B cell (primary cell): ENCODE data around the gene UTS2B. TPM values are rescaled to one million over a fixed set of nuclear protein-coding genes. Genes with fewer than 3 reads are reported as not detected.

Experiments
- ATAC-seq: fragments of 200-7000 bp; cut with Tn5 transposase; one replicate; pipeline ENCODE4 v1.10.0; 2021; ENCODE audit warnings: low read depth, mild to moderate bottlenecking, moderate number of reproducible peaks, moderate library complexity
- CTCF ChIA-PET: fragments of 350-600 bp; sonication (Branson Sonifier 250); formaldehyde crosslinking; loops from one replicate; lab custom pipeline; 2021; ENCODE audit warnings: antibody characterized with exemption, inconsistent platforms; lab: Charles Lee
- POLR2A ChIA-PET: fragments of 350-600 bp; sonication (Branson Sonifier 250); formaldehyde crosslinking; loops from one replicate; lab custom pipeline; 2021; ENCODE audit warnings: antibody characterized with exemption; lab: Charles Lee
- DNase-seq: peaks from one replicate; pipeline ENCODE4 v3.0.0; 2013
- H2AFZ ChIP-seq: 2 replicates; pipeline ENCODE4 v1.6.1; 2012; ENCODE audit warnings: mild to moderate bottlenecking, low read depth, low read length; ENCODE audit not compliant: insufficient read depth, poor library complexity, severe bottlenecking
- H3K27ac ChIP-seq, 2 donors: 1 replicate in 1 of 2; 2 replicates in 1 of 2; pipeline ENCODE4 v1.5.1; 2012 to 2013; ENCODE audit warnings: low read length in 2 of 2, mild to moderate bottlenecking in 2 of 2, moderate library complexity in 1 of 2
- H3K27me3 ChIP-seq, 4 experiments: fragments of 200-600 bp in 1 of 4; sonication (generic) in 1 of 4; replicated peaks in 1 of 4; 1 replicate in 2 of 4; 2 replicates in 2 of 4; pipeline versions ENCODE4 v1.6.1 to v1.7.0; 2013 to 2016; ENCODE audit warnings: low read length in 3 of 4, mild to moderate bottlenecking in 2 of 4, mixed read lengths in 1 of 4, moderate library complexity in 1 of 4; ENCODE audit not compliant: insufficient read depth in 4 of 4, control insufficient read depth in 3 of 4; ENCODE audit errors: control extremely low read depth in 1 of 4
- H3K36me3 ChIP-seq, 2 experiments: replicated peaks in 1 of 2; 1 replicate in 1 of 2; 2 replicates in 1 of 2; pipeline versions ENCODE4 v1.6.1 to v1.7.1; 2013; ENCODE audit warnings: low read length in 1 of 2; ENCODE audit not compliant: insufficient read depth in 2 of 2, control insufficient read depth in 1 of 2; ENCODE audit errors: control extremely low read depth in 1 of 2, extremely low read depth in 1 of 2
- H3K4me1 ChIP-seq, 2 donors: fragments of 200-600 bp in 1 of 2; sonication (generic) in 1 of 2; 1 replicate in 1 of 2; 2 replicates in 1 of 2; pipeline versions ENCODE4 v1.5.1 to v1.6.1; 2013 to 2017; ENCODE audit warnings: low read length in 2 of 2; ENCODE audit not compliant: control insufficient read depth in 2 of 2, insufficient read depth in 2 of 2
- H3K4me2 ChIP-seq: replicated peaks from 2 replicates; pipeline ENCODE3; 2012; ENCODE audit warnings: mild to moderate bottlenecking, low read depth, low read length; ENCODE audit not compliant: poor library complexity, severe bottlenecking
- H3K4me3 ChIP-seq, 5 experiments: fragments of 200-600 bp in 1 of 5; sonication (generic) in 1 of 5; 1 replicate in 3 of 5; 2 replicates in 2 of 5; pipeline versions ENCODE4 v1.5.1 to v1.7.0; 2011 to 2016; ENCODE audit warnings: low read length in 4 of 5, mild to moderate bottlenecking in 4 of 5, low read depth in 2 of 5, control low read depth in 1 of 5, moderate library complexity in 1 of 5; ENCODE audit not compliant: insufficient read depth in 1 of 5; ENCODE audit errors: control extremely low read depth in 1 of 5, extremely low read depth in 1 of 5
- H3K79me2 ChIP-seq: fragments of 200-600 bp; sonication (generic); one replicate; pipeline ENCODE4 v1.6.0; 2016; ENCODE audit warnings: low read length; ENCODE audit not compliant: control insufficient read depth, insufficient read depth
- H3K9ac ChIP-seq: fragments of 200-600 bp; sonication (generic); 2 replicates; pipeline ENCODE4 v1.6.1; 2017; ENCODE audit warnings: mild to moderate bottlenecking, low read length, moderate library complexity
- H3K9me3 ChIP-seq, 3 donors: one replicate each; pipeline versions ENCODE4 v1.6.1 to v1.7.1; 2013; ENCODE audit warnings: low read length in 2 of 3; ENCODE audit not compliant: control insufficient read depth in 2 of 3, insufficient read depth in 1 of 3; ENCODE audit errors: control extremely low read depth in 1 of 3
- H4K20me1 ChIP-seq: 2 replicates; pipeline ENCODE4 v1.6.0; 2012; ENCODE audit warnings: mild to moderate bottlenecking, low read length; ENCODE audit not compliant: insufficient read depth, control insufficient read depth, poor library complexity, severe bottlenecking
- H3K27ac Mint-ChIP-seq: one replicate; pipeline ENCODE4 v1.8.0; 2021; ENCODE audit warnings: mixed read lengths
- H3K27me3 Mint-ChIP-seq: one replicate; pipeline ENCODE4 v1.8.0; 2021; ENCODE audit warnings: mixed read lengths
- H3K4me1 Mint-ChIP-seq: one replicate; pipeline ENCODE4 v1.8.0; 2021; ENCODE audit warnings: mixed read lengths
- H3K4me3 Mint-ChIP-seq: one replicate; pipeline ENCODE4 v1.8.0; 2021; ENCODE audit warnings: mixed read lengths
- H3K9me3 Mint-ChIP-seq: one replicate; pipeline ENCODE4 v1.8.0; 2022; ENCODE audit warnings: mixed read lengths; ENCODE audit not compliant: insufficient read depth
- EZH2 ChIP-seq: IDR thresholded peaks from 2 replicates; pipeline ENCODE4 v1.6.1; 2012; ENCODE audit warnings: borderline replicate concordance, low read depth, mild to moderate bottlenecking, moderate library complexity, low read length; ENCODE audit not compliant: insufficient read depth, poor library complexity, severe bottlenecking
- WGBS: methylation state at CpG from one replicate; pipeline ENCODE4 v1.1.5; 2013; ENCODE audit warnings: missing lambda C conversion rate; ENCODE audit not compliant: insufficient coverage; 5-methylcytosine and 5-hydroxymethylcytosine counted together
- intact Hi-C: fragments of 100-400 bp; cut with micrococcal nuclease; formaldehyde crosslinking; loops from one replicate; pipeline ENCODE4 v1.10.0; 2022
- polyA plus RNA-seq: library from polyadenylated mRNA; depleted of rRNA; stranded (reverse); fragments of >200 nt; gene quantifications from 2 replicates; pipeline ENCODE4 v1.2.3, GENCODE V29; 2012
- total RNA-seq, 2 donors: library from RNA; stranded (reverse); fragments of 120-200 nt in 1 of 2; gene quantifications; 1 replicate in 1 of 2; 2 replicates in 1 of 2; pipeline versions ENCODE4 v1.2.3 to v1.2.4, GENCODE V29; 2013 to 2022
- TF ChIP-seq, protein P1 (sequence below): fragments of 200-600 bp; IDR thresholded peaks from one replicate; pipeline ENCODE4 v1.8.0; 2022; ENCODE audit warnings: antibody characterized with exemption, mild to moderate bottlenecking

UTS2B gene
- total and polyA plus RNA-seq, 2 donors (not counting 1 experiment from before 2014, with no cell fraction given) = 1.8 to 2.0 TPM

GRCh38 chr3:191333298-191333880 is 3.1 kb upstream of the UTS2B start:
- Histone ChIP-seq H3K27ac (peak overlapping the region in 1 of 2 donors; percentile 43), H3K9me3 (no peaks in the 10 kb centered on the region), H3K4me3 (peak overlapping the region in 1 of 5 experiments; percentile 89), H3K9ac (peak overlapping the region; percentile 97), H2AFZ (no peak overlapping the region), H3K36me3 (no peaks in the 10 kb centered on the region), H4K20me1 (no peaks in the 10 kb centered on the region), H3K4me1 (peaks cover 42 to 73% of the 10 kb centered on the region in 2 donors), H3K27me3 (no peaks in the 10 kb centered on the region), H3K4me2 (peak overlapping the region; percentile 79), H3K79me2 (peaks cover 92% of the 10 kb centered on the region)
- TF ChIP-seq, protein P1, sequence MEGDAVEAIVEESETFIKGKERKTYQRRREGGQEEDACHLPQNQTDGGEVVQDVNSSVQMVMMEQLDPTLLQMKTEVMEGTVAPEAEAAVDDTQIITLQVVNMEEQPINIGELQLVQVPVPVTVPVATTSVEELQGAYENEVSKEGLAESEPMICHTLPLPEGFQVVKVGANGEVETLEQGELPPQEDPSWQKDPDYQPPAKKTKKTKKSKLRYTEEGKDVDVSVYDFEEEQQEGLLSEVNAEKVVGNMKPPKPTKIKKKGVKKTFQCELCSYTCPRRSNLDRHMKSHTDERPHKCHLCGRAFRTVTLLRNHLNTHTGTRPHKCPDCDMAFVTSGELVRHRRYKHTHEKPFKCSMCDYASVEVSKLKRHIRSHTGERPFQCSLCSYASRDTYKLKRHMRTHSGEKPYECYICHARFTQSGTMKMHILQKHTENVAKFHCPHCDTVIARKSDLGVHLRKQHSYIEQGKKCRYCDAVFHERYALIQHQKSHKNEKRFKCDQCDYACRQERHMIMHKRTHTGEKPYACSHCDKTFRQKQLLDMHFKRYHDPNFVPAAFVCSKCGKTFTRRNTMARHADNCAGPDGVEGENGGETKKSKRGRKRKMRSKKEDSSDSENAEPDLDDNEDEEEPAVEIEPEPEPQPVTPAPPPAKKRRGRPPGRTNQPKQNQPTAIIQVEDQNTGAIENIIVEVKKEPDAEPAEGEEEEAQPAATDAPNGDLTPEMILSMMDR = no peak
- TF ChIP-seq EZH2 = no peak
- H3K27ac Mint-ChIP-seq = peak overlapping the region; percentile 62
- no CpG with 5 or more reads among the region's 3 CpGs for WGBS
- H3K4me1 Mint-ChIP-seq = peaks cover 85% of the 10 kb centered on the region
- CTCF ChIA-PET = interaction anchor here (0.7 kb wide), 1 partner anchor 8 kb away, joined by 3 read pairs; no protein-coding TSS in a partner anchor
- peak overlapping the region; percentile 97 for H3K4me3 Mint-ChIP-seq
- POLR2A ChIA-PET = no interaction called here
- H3K9me3 Mint-ChIP-seq = no peaks in the 10 kb centered on the region
- ATAC-seq (no peak), DNase-seq (no peak)
- intact Hi-C loops = loop anchor here (5.0 kb wide), 1 partner anchor 39 kb away; no protein-coding TSS in a partner anchor
- no peaks in the 10 kb centered on the region for H3K27me3 Mint-ChIP-seq

GRCh38 chr3:191331388-191331787 is 1.1 kb upstream of the UTS2B start:
- no peaks in the 10 kb centered on the region for H3K27me3 Mint-ChIP-seq
- ATAC-seq = no peak
- no peaks in the 10 kb centered on the region for H3K9me3 Mint-ChIP-seq
- TF ChIP-seq EZH2 = no peak
- no peak for DNase-seq
- Histone ChIP-seq H3K9ac (peak overlapping the region; percentile 97), H2AFZ (no peak overlapping the region), H3K27ac (peak overlapping the region in 1 of 2 donors; percentile 95), H3K79me2 (peaks cover 72% of the 10 kb centered on the region), H3K9me3 (no peaks in the 10 kb centered on the region), H3K27me3 (no peaks in the 10 kb centered on the region), H3K4me3 (peak overlapping the region in 4 of 5 experiments; percentile 45 to 96 (median 89)), H3K4me2 (peak overlapping the region; percentile 79), H3K36me3 (no peaks in the 10 kb centered on the region), H3K4me1 (peaks cover 46 to 68% of the 10 kb centered on the region in 2 donors), H4K20me1 (no peaks in the 10 kb centered on the region)
- WGBS = no CpG with 5 or more reads among the region's 3 CpGs
- intact Hi-C loops = loop anchor here (5.0 kb wide), 1 partner anchor 41 kb away; no protein-coding TSS in a partner anchor
- ChIA-PET POLR2A (interaction anchor here (0.8 kb wide), 1 partner anchor 30 kb away, joined by 5 read pairs; no protein-coding TSS in a partner anchor), CTCF (interaction anchor here (0.9 to 3.6 kb wide), 2 partner anchors 28 to 87 kb away, joined by 3 to 12 read pairs; no protein-coding TSS in a partner anchor)
- H3K4me1 Mint-ChIP-seq = peaks cover 72% of the 10 kb centered on the region
- peak overlapping the region; percentile 97 for H3K4me3 Mint-ChIP-seq
- H3K27ac Mint-ChIP-seq = peak overlapping the region; percentile 93
